HG02763 (cell line): ENCODE data around the gene TXNIP.

Experiments
- ATAC-seq: cut with Tn5 transposase; IDR thresholded peaks from one replicate; pipeline ENCODE4 v1.9.1; 2021; ENCODE audit warnings: mild to moderate bottlenecking, moderate library complexity; ENCODE audit not compliant: unreplicated experiment

Gene TXNIP

GRCh38 chr1:145946477-145946986 lies 49.8 kb downstream of the TXNIP start:
- ATAC-seq: no peak

- ATAC-seq: no peak
These were observed 51.8 kb downstream of the TXNIP start for GRCh38 chr1:145944532-145944931.

GRCh38 chr1:145942871-145943270 lies 53.5 kb downstream of the TXNIP start:
- ATAC-seq: no peak
